Stimulated activated CD8-positive, alpha-beta memory T cell treated with anti-CD3 and anti-CD28 coated beads, Interleukin-15, amount 100 ng/mL, for 48 hours (primary cell): ENCODE measurements around the gene PGA5.
"Not testable (repeated sequence)": the region's sequence is repeated elsewhere in the genome, so short reads cannot be mapped to it uniquely, and the experiment has no call there.

ENCODE experiments used
- DNase-seq, 2 donors: peaks; one replicate each; pipeline ENCODE4 v3.0.0-alpha.2; 2020; ENCODE audit warnings: low read depth in 2 of 2

Gene PGA5

GRCh38 chr11:61240875-61241274 lies at the start of gene PGA5:
TSS of gene PGA5 (plus strand) at chr11:61241175. CDS start at chr11:61241227, 52 bp downstream.
- not testable (repeated sequence) for DNase-seq

GRCh38 chr11:61193596-61193995 lies 47.4 kb upstream of the PGA5 start:
- DNase-seq = no peak

DNA sequence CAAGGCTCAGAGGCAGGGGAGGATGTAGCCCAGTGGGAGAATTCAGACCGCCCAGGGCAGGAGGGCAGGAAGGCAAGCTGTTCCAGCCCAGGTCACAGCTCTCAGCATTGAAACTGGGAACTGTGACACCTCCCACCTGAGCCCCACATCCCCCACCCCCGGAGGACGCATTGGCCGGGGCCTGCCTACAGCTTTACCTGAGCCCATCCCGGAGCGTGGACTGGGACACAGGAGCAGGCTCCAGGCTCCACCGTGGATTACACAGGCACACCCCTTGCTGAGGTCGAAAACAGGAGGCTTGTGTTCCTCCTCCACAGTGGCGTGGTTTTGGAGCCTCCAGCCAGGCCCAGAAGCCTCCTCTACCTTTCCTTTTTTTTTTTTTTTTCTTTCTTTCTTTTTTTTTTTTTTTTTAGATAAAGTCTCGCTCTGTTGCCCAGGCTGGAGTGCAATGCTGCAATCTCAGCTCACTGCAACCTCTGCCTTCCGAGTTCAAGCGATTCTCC lies 46.8 kb upstream of the PGA5 start:
- DNase-seq = no peak

DNA sequence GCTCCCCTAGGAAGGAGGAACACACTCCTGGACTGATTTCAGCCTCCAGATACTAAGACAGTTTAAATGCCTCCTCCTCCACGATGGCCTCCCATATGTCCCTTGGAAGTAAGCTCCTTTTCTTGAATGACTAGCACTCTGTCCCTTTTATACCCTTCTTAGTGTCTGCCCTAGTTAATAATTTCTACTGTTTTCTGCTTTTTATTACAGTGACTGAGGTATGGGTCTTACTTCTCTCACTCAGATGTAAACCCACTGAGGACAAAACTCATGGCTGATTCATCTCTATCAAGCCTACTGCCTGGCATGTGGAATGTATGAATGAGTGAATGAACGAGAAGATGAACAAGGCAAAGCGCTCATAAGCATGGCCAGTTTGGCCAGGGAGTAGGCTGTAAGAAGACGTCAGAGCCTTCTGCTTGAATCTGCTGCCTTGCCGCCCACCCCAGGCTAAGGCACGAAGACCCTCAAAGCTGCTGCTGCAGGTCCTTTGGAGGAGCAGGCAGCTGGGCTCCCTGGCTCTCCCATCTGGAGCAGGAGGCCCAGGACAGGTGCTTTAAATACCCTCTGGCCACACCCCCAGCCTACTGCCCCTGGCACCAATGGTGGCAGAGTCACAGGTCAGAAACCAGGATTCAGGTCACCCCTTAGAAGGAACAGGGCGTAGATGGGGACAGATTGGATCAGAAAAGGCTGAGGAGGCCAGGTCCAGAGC lies 45.8 kb upstream of the PGA5 start:
- no peak for DNase-seq

DNA sequence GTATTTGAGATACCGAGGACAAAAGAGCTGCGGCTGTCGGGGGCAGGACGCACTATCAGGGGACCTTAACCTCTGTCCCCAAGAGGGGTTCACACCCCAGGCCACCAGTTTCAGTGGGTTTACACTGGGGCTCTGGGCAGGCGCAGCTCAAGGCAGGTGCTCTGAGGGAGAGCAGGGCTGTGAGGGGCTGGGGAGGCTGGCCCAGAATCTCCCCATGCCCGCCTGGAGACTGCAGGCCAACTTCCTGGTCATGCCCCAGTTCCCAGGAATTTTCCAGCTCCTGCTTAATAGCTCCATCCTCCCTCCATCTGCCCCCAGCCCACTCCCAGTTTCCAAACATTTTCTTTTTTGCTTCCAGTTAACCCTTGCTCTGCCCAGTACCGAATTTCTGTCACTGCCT lies 45.3 kb upstream of the PGA5 start:
- DNase-seq = no peak

GRCh38 chr11:61198361-61198760 lies 42.6 kb upstream of the PGA5 start:
- DNase-seq = no peak

GRCh38 chr11:61198948-61199523 lies 41.9 kb upstream of the PGA5 start:
- DNase-seq = no peak

DNA sequence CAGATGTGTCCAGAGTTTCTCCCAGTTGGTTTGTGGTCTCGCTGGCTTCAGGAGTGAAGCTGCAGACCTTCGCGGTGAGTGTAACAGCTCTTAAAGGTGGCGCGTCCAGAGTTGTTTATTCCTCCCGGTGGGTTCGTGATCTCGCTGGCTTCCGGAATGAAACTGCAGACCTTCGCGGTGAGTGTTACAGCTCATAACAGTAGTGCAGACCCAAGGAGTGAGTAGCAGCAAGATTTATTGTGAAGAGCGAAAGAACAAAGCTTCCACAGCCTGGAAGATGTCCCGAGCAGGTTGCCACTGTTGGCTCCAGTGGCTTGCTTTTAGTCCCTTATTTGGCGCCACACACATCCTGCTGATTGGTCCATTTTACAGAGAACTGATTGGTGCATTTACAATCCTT lies 39.5 kb upstream of the PGA5 start:
- DNase-seq = no peak

DNA sequence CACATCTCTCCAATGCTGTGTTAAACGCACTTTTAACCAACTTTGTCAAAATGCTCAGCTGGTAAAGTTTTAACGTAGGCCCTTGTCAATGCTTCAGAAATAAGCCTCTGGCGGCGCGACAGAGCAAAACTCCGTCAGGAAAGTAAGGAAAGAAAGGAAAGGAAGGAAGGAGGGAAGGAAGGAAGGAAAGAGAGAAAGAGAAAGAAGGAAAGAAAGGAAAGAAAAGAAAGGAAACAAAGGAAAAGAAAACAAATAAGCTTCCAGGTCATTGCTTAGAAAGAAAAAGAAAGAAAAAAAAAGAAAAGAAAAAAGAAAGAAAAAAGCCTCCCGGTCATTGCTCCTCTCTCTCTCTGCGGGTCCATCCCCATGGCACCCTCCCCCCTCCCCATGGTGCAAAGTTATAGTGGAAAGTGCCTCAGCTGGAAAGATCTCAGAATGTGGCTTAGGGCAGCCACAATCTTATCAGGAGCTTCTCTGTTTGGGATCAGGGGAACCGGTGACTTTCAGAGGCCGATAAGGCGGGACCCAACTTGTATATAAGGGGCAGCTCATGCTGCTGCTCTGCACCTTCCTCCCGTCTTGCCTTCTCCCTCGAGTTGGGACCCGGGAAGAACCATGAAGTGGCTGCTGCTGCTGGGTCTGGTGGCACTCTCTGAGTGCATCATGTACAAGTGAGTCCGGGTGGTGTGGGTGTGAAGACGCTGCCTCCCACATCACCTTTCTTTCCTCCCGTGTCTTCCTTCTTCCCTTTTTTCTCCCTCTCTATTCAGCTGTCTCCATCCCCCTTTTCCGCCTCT lies 37.8 kb upstream of the PGA5 start, which contains the start of gene PGA3:
Gene PGA3 (plus strand): TSS at position 566 of the 797 bp plus-strand sequence. CDS start 50 bp downstream, at position 616.
- DNase-seq = not testable (repeated sequence)

- DNase-seq = not testable (repeated sequence)
Measured at GRCh38 chr11:61203873-61204272, 37.1 kb upstream of the PGA5 start.

DNA sequence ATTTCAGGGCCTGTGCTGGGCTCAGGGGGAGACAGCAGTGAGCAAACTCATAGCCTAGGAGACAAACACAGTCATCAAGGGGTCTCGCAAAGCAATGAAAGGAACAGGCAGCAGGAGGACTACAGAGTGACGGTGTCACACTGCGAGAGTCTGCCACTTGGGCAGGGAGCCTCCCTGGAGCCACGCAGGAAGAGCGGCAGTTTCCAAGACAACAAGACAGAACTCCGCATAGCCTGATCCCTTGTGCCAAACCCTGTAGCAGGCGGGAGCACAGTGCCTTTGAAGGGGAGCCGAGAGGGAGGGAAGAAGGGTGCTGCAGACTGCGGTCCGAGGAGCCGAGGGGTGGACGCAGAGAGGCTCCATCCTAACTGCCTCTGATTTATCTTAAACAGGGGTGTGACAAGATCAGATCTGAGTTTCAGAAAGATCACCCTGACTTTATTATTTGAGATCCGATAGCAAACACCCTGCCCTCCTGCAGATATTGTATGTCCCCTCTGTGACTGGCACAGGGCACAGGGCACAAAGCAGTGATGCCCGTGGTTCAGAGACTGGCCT lies 36.4 kb upstream of the PGA5 start:
- not testable (repeated sequence) for DNase-seq

- not testable (repeated sequence) for DNase-seq
Measured at GRCh38 chr11:61207636-61208310, 33.2 kb upstream of the PGA5 start.

DNA sequence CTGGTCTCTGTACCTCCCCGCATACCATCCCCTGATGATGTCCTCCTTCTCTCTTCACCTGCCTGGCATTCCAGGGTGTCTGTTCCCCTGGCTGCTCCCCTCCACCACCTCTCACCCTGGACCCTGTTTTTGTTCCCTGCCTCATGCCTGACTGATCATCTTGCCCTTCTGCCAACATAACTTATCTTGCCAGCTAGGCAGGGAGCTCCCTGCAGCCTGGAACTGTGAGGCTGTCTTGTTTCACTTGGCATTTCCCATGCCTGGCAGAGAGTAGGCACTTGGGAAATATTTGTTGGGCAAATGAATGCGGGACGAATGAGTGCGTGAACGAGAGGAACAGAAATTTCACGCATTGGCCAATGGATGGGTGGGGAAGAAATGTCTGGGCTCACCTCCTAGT lies 30.3 kb upstream of the PGA5 start:
- DNase-seq = not testable (repeated sequence)

DNA sequence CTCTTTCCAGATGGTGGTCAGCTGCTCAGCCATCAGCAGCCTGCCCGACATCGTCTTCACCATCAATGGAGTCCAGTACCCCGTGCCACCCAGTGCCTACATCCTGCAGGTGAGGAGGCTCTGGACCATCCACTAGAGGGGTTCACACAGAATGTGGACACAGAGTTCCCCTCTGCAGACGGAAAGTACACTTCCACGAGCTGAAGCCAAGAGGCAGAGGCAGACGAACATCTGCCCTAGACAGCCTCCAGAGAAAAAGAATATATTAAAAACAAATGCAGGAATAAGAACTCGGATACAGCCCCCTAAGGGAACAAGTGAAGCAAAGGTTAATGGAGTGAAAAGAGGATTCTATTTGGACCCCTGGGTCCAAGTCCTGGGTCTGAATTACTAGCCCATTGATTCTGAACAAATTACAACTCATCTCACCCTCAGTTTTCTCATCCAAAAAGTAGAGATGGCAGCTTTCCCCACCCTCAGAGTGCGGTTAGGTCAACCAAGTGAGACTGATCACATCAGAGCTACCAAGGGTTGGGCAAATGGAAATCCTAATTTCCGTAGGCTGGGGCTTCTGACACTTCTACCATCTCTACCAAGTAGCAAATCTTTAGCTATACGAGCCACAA lies 29.5 kb upstream of the PGA5 start:
- DNase-seq = not testable (repeated sequence)

- not testable (repeated sequence) for DNase-seq
Measured at GRCh38 chr11:61212202-61212601, 28.8 kb upstream of the PGA5 start.

DNA sequence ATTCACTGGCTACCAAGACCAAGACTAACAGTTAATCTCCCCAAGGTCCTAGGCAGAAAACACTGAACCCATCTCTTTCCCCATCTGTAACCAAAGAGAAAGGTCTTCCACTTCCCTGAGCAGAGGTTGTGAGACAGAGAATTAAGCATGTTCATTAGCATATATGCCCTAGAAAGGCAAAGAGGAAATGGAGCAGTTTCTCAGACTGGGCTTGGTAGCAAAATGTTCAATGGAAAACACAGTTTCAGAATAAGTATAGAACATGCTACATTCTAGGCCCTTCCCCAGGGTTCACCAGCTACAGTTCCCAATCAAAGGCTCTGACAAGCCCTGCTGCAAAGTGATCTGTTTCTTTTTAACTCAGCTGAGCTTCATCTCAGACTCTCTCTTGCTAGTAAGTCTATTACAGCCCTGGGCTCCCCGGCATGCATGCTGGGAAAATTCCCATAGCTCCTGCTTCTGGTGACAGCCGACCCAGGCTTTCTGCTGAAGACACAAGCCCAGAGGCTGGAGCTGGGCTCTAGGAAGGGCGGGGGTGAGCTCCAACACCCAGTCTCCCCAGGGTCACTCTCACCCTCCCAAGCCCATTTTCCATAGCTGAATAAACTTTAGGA lies 27.2 kb upstream of the PGA5 start:
- DNase-seq = not testable (repeated sequence)

GRCh38 chr11:61218306-61218705 lies 22.7 kb upstream of the PGA5 start:
- not testable (repeated sequence) for DNase-seq

DNA sequence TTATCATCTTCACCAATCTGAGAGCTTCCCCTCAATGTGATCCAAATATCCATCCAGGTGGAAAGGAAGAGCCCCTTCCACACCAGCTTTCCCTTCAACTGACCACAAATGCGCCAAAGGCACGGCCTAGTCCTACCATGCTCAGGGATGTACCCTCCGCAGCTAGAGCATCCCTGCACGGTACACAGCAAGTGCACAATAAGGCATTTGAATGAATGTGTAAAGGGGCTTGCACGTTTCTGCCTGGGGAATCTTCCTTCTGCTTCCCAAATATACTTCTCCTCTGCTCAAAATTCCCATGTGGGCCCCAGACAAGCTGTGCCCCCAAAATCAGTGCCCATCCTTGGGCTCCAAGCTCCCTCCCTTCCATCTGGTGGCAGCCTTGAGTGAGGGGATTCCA lies 22.0 kb upstream of the PGA5 start:
- not testable (repeated sequence) for DNase-seq

DNA sequence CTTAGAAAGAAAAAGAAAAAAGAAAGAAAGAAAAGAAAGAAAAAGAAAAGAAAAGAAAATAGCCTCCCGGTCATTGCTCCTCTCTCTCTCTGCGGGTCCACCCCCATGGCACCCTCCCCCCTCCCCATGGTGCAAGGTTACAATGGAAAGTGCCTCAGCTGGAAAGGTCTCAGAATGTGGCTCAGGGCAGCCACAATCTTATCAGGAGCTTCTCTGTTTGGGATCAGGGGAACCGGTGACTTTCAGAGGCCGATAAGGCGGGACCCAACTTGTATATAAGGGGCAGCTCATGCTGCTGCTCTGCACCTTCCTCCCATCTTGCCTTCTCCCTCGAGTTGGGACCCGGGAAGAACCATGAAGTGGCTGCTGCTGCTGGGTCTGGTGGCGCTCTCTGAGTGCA lies 18.9 kb upstream of the PGA5 start, which contains the start of gene PGA4:
Gene PGA4 (plus strand): TSS at position 301 of the 400 bp plus-strand sequence. CDS start 54 bp downstream, at position 355.
- DNase-seq = not testable (repeated sequence)

DNA sequence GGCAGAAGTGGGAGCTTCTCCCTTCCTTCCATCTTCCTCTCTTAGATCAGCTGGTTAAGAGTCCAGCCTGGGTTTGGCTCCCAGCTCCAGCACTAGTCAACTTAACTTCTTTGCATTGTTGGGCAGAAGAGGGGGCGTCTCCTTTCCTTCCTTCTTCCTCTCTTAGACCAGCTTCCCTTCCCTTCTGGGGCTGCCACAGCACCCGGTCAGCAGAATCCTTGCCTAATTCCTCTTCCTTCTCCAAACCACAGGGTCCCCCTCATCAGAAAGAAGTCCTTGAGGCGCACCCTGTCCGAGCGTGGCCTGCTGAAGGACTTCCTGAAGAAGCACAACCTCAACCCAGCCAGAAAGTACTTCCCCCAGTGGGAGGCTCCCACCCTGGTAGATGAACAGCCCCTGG lies 18.3 kb upstream of the PGA5 start:
- not testable (repeated sequence) for DNase-seq
